ENCODE data around the gene WRNIP1. TPM values are rescaled to one million over a fixed set of nuclear protein-coding genes. Genes with fewer than 3 reads are reported as not detected.

The WRNIP1 gene
- total and polyA plus RNA-seq, 9 of the 15 experiments (the other 6 are each of a cell fraction or from before 2014, with no cell fraction given) = 13.2 to 63.6 (median 48.6) TPM

DNA sequence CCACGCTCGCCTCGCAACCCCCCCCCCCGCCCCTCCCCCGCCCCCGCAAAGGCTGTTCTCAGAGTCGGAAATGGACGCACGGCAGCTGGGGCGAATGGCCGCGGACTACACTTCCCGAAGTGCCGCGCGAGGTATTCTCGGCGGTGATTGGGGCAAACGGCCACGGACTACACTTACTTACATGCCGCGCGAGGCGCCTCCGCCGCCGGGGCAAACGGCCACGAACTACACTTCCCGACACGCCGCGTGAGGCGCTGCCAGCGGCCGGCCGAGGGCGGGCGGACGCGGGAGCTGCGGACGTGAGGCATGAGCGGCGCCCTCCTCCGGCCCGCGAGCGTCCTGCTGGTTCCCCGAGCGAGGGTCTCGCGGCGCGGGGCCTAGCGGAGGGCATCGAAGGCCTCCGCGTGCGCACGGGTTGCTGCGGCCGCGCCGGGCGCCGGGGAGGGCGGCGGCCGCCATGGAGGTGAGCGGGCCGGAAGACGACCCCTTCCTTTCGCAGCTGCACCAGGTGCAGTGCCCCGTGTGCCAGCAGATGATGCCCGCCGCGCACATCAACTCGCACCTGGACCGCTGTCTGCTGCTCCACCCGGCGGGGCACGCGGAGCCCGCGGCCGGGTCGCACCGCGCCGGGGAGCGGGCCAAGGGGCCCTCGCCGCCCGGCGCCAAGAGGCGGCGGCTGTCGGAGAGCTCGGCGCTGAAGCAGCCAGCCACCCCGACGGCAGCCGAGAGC, at the start of gene WRNIP1 (continued):
- TF ChIP-seq PKNOX1 (IDR thresholded peaks at IDR 0.05) = peak; percentile 31; the same call in 1 of the 2 replicates
- peak; percentile 73 for TF ChIP-seq ZBTB12 (CRISPR knock-in tag; IDR thresholded peaks at IDR 0.05)
- TF ChIP-seq PHF8 (IDR thresholded peaks at IDR 0.05; ENCODE audit: borderline replicate concordance, low read length) = peak; percentile 77; the same call in 1 of the 2 replicates
- peak; percentile 85 for TF ChIP-seq ELF1 (tag; IDR thresholded peaks at IDR 0.05)
- peak; percentile 45 to 64; a peak in 2 of 4 replicates for TF ChIP-seq NRF1 (conservative IDR thresholded peaks at IDR 0.05 in 1 of 2, IDR thresholded peaks at IDR 0.05 in 1 of 2)
- TF ChIP-seq RB1 (IDR thresholded peaks at IDR 0.05; ENCODE audit: low read depth) = peak; percentile 97
- TF ChIP-seq SAFB (IDR thresholded peaks at IDR 0.05; ENCODE audit: borderline replicate concordance, low read depth, low read length) = peak; percentile 96
- TF ChIP-seq, protein P1, sequence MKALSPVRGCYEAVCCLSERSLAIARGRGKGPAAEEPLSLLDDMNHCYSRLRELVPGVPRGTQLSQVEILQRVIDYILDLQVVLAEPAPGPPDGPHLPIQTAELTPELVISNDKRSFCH (CRISPR knock-in tag; IDR thresholded peaks at IDR 0.05) = no peak
- TF ChIP-seq, protein P1 (tag; IDR thresholded peaks at IDR 0.05) = peak; percentile 92; the same call in 1 of the 2 replicates
- TF ChIP-seq HMGXB4 (CRISPR knock-in tag; IDR thresholded peaks at IDR 0.05) = peak; percentile 67
- TF ChIP-seq, protein P2, sequence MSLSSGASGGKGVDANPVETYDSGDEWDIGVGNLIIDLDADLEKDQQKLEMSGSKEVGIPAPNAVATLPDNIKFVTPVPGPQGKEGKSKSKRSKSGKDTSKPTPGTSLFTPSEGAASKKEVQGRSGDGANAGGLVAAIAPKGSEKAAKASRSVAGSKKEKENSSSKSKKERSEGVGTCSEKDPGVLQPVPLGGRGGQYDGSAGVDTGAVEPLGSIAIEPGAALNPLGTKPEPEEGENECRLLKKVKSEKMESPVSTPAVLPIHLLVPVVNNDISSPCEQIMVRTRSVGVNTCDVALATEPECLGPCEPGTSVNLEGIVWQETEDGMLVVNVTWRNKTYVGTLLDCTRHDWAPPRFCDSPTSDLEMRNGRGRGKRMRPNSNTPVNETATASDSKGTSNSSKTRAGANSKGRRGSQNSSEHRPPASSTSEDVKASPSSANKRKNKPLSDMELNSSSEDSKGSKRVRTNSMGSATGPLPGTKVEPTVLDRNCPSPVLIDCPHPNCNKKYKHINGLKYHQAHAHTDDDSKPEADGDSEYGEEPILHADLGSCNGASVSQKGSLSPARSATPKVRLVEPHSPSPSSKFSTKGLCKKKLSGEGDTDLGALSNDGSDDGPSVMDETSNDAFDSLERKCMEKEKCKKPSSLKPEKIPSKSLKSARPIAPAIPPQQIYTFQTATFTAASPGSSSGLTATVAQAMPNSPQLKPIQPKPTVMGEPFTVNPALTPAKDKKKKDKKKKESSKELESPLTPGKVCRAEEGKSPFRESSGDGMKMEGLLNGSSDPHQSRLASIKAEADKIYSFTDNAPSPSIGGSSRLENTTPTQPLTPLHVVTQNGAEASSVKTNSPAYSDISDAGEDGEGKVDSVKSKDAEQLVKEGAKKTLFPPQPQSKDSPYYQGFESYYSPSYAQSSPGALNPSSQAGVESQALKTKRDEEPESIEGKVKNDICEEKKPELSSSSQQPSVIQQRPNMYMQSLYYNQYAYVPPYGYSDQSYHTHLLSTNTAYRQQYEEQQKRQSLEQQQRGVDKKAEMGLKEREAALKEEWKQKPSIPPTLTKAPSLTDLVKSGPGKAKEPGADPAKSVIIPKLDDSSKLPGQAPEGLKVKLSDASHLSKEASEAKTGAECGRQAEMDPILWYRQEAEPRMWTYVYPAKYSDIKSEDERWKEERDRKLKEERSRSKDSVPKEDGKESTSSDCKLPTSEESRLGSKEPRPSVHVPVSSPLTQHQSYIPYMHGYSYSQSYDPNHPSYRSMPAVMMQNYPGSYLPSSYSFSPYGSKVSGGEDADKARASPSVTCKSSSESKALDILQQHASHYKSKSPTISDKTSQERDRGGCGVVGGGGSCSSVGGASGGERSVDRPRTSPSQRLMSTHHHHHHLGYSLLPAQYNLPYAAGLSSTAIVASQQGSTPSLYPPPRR (CRISPR knock-in tag; IDR thresholded peaks at IDR 0.05; ENCODE audit: borderline replicate concordance) = no peak
- TF ChIP-seq ZNF174 (CRISPR knock-in tag; IDR thresholded peaks at IDR 0.05) = no peak
- no peak for TF ChIP-seq ZNF165 (CRISPR knock-in tag; IDR thresholded peaks at IDR 0.05; ENCODE audit: borderline replicate concordance)
- TF ChIP-seq SMAD4 (CRISPR knock-in tag; conservative IDR thresholded peaks at IDR 0.05) = peak; percentile 67; the same call in 1 of the 2 replicates
- peak; percentile 51; the same call in 1 of the 2 replicates for TF ChIP-seq ESRRA (IDR thresholded peaks at IDR 0.05; ENCODE audit: borderline replicate concordance, low read depth)
- TF ChIP-seq STAT5A (IDR thresholded peaks at IDR 0.05; ENCODE audit: borderline replicate concordance, low read length) = no peak; the same call in 1 of the 2 replicates
- no peak for TF ChIP-seq KLF6 (CRISPR knock-in tag; IDR thresholded peaks at IDR 0.05; ENCODE audit: borderline replicate concordance)
